ENCODE data around the gene RALGAPA1. TPM values are rescaled to one million over a fixed set of nuclear protein-coding genes. Genes with fewer than 3 reads are reported as not detected.
"Not testable (repeated sequence)": the region's sequence is repeated elsewhere in the genome, so short reads cannot be mapped to it uniquely, and the experiment has no call there.

The RALGAPA1 gene
- polyA plus RNA-seq, 1 donor (not counting 4 experiments of a cell fraction or from before 2014, with no cell fraction given), result 12.1 TPM

DNA sequence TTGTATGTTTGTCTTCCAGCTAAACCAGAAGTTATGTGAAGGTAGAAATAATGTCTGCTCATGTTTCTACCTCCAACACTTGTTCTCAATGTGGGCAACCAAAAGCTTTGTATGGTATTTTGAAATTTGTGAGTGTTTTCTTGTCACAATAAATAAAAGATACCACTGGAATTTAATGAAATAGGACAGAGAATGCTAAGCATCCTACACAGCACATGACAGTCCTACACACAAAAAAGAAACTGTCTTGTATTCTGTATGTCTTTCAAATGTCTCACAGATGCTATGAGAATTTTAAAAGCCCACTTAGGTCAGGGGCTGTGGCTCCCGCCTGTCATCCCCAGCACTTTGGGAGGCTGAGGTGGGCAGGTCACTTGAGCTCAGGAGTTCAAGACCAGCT is 68.9 kb downstream of the RALGAPA1 start:
- no peak for DNase-seq (ENCODE audit: low read depth, low spot score)
- no peaks in the 10 kb centered on the region for H3K4me1 ChIP-seq (ENCODE audit: control insufficient read depth, extremely low read depth, insufficient read depth, low read length)
- H4K20me1 ChIP-seq (ENCODE audit: control insufficient read depth, extremely low read depth, insufficient read depth, low read length), result no peaks in the 10 kb centered on the region
- no peaks in the 10 kb centered on the region for H3K36me3 ChIP-seq (ENCODE audit: control insufficient read depth in 2 of 2, extremely low read depth in 1 of 2, insufficient read depth in 2 of 2, low read length in 2 of 2)
- dilution Hi-C loops (cut with MboI; ENCODE audit: extremely low pct_ligation_motif_present, low sequenced_read_pairs), result no loop called here
- H3K4me3 ChIP-seq (ENCODE audit: control insufficient read depth in 2 of 3, extremely low read depth in 1 of 3, insufficient read depth in 2 of 3, low read depth in 1 of 3, low read length in 3 of 3), result no peak overlapping the region
- no peaks in the 10 kb centered on the region for H3K9me1 ChIP-seq (ENCODE audit: control insufficient read depth, extremely low read depth, insufficient read depth, low read length)
- H3K27ac ChIP-seq (ENCODE audit: control insufficient read depth, insufficient read depth, low read length), result no peak overlapping the region
- FAIRE-seq, result no peak
- TF ChIP-seq, protein P1, sequence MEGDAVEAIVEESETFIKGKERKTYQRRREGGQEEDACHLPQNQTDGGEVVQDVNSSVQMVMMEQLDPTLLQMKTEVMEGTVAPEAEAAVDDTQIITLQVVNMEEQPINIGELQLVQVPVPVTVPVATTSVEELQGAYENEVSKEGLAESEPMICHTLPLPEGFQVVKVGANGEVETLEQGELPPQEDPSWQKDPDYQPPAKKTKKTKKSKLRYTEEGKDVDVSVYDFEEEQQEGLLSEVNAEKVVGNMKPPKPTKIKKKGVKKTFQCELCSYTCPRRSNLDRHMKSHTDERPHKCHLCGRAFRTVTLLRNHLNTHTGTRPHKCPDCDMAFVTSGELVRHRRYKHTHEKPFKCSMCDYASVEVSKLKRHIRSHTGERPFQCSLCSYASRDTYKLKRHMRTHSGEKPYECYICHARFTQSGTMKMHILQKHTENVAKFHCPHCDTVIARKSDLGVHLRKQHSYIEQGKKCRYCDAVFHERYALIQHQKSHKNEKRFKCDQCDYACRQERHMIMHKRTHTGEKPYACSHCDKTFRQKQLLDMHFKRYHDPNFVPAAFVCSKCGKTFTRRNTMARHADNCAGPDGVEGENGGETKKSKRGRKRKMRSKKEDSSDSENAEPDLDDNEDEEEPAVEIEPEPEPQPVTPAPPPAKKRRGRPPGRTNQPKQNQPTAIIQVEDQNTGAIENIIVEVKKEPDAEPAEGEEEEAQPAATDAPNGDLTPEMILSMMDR (optimal IDR thresholded peaks at IDR 0.05 in 1 of 3, IDR thresholded peaks at IDR 0.05 in 1 of 3, conservative IDR thresholded peaks at IDR 0.05 in 1 of 3; ENCODE audit: extremely low read depth in 1 of 3, insufficient read depth in 2 of 3, low read length in 3 of 3), result no peak
- no peak for TF ChIP-seq EZH2 (IDR thresholded peaks at IDR 0.05; ENCODE audit: low read length)
- no peaks in the 10 kb centered on the region for H3K79me2 ChIP-seq (ENCODE audit: control insufficient read depth, insufficient read depth, low read length)
- H3K27me3 ChIP-seq (ENCODE audit: control insufficient read depth, extremely low read depth, insufficient read depth, low read length), result no peaks in the 10 kb centered on the region
- no peak overlapping the region for H2AFZ ChIP-seq (ENCODE audit: control insufficient read depth, low read length)
- H3K9me3 ChIP-seq (ENCODE audit: control insufficient read depth, low read depth, low read length), result no peaks in the 10 kb centered on the region
- H3K9ac ChIP-seq (ENCODE audit: control insufficient read depth, extremely low read depth, insufficient read depth, low read length), result no peak overlapping the region
- H3K4me2 ChIP-seq (ENCODE audit: control insufficient read depth, extremely low read depth, insufficient read depth, low read depth, low read length), result no peak overlapping the region

DNA sequence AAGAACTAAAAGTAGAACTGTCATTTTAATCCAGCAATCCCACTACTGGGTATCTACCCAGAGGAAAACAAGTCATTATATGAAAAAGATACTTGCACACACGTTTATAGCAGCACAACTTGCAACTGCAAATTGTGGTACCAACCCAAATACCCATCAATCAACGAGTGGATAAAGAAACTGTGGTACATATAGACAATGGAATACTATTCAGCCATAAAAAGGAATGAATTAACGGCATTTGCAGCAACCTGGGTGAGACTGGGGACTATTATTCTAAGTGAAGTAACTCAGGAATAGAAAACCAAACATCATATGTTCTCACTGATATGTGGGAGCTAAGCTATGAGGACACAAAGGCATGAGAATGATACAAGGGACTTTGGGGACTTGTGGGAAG is 73.9 kb downstream of the RALGAPA1 start:
- H3K36me3 ChIP-seq (ENCODE audit: control insufficient read depth in 2 of 2, extremely low read depth in 1 of 2, insufficient read depth in 2 of 2, low read length in 2 of 2); H3K27ac ChIP-seq (ENCODE audit: control insufficient read depth, insufficient read depth, low read length); H3K9ac ChIP-seq (ENCODE audit: control insufficient read depth, extremely low read depth, insufficient read depth, low read length); dilution Hi-C loops (cut with MboI; ENCODE audit: extremely low pct_ligation_motif_present, low sequenced_read_pairs); H3K4me3 ChIP-seq (ENCODE audit: control insufficient read depth in 2 of 3, extremely low read depth in 1 of 3, insufficient read depth in 2 of 3, low read depth in 1 of 3, low read length in 3 of 3); H3K4me1 ChIP-seq (ENCODE audit: control insufficient read depth, extremely low read depth, insufficient read depth, low read length); H2AFZ ChIP-seq (ENCODE audit: control insufficient read depth, low read length); H3K9me3 ChIP-seq (ENCODE audit: control insufficient read depth, low read depth, low read length); DNase-seq (ENCODE audit: low read depth, low spot score); H4K20me1 ChIP-seq (ENCODE audit: control insufficient read depth, extremely low read depth, insufficient read depth, low read length); FAIRE-seq; H3K4me2 ChIP-seq (ENCODE audit: control insufficient read depth, extremely low read depth, insufficient read depth, low read depth, low read length); H3K9me1 ChIP-seq (ENCODE audit: control insufficient read depth, extremely low read depth, insufficient read depth, low read length); H3K79me2 ChIP-seq (ENCODE audit: control insufficient read depth, insufficient read depth, low read length); H3K27me3 ChIP-seq (ENCODE audit: control insufficient read depth, extremely low read depth, insufficient read depth, low read length): not testable (repeated sequence)

DNA sequence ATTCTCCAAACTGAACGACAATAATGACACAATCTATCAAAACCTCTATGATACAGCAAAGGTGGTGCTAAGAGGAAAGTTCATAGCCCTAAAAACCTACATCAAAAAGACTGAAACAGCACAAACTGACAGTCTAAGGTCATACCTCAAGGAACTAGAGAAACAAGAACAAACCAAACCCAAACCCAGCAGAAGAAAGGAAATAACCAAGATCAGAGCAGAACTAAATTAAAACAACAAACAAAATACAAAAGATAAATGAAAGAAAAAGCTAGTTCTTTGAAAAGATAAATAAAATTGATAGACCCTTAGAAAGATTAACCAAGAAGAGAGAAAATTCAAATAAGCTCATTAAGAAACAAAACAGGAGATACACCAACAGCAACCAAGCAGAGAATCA is 75.6 kb downstream of the RALGAPA1 start:
- H3K4me2 ChIP-seq (ENCODE audit: control insufficient read depth, extremely low read depth, insufficient read depth, low read depth, low read length); FAIRE-seq; H2AFZ ChIP-seq (ENCODE audit: control insufficient read depth, low read length); DNase-seq (ENCODE audit: low read depth, low spot score); H3K4me1 ChIP-seq (ENCODE audit: control insufficient read depth, extremely low read depth, insufficient read depth, low read length); H3K9me3 ChIP-seq (ENCODE audit: control insufficient read depth, low read depth, low read length); H4K20me1 ChIP-seq (ENCODE audit: control insufficient read depth, extremely low read depth, insufficient read depth, low read length); H3K27ac ChIP-seq (ENCODE audit: control insufficient read depth, insufficient read depth, low read length); dilution Hi-C loops (cut with MboI; ENCODE audit: extremely low pct_ligation_motif_present, low sequenced_read_pairs); H3K9me1 ChIP-seq (ENCODE audit: control insufficient read depth, extremely low read depth, insufficient read depth, low read length); H3K79me2 ChIP-seq (ENCODE audit: control insufficient read depth, insufficient read depth, low read length); H3K4me3 ChIP-seq (ENCODE audit: control insufficient read depth in 2 of 3, extremely low read depth in 1 of 3, insufficient read depth in 2 of 3, low read depth in 1 of 3, low read length in 3 of 3); H3K9ac ChIP-seq (ENCODE audit: control insufficient read depth, extremely low read depth, insufficient read depth, low read length); H3K27me3 ChIP-seq (ENCODE audit: control insufficient read depth, extremely low read depth, insufficient read depth, low read length); H3K36me3 ChIP-seq (ENCODE audit: control insufficient read depth in 2 of 2, extremely low read depth in 1 of 2, insufficient read depth in 2 of 2, low read length in 2 of 2): not testable (repeated sequence)
